H9 (cell line): Measurements from ENCODE around the gene DNAJC11. TPM values are rescaled to one million over a fixed set of nuclear protein-coding genes. Genes with fewer than 3 reads are reported as not detected.

Experiments
- DNase-seq: peaks from one replicate; pipeline ENCODE4 v3.0.0-alpha.2; 2017
- H2AFZ ChIP-seq: one replicate; pipeline ENCODE4 v1.6.1; 2013; ENCODE audit warnings: mild to moderate bottlenecking, low read length, control low read depth, moderate library complexity
- H2AK5ac ChIP-seq: 2 replicates; pipeline ENCODE4 v1.6.1; 2013; ENCODE audit warnings: low read length, control low read depth, mixed read lengths; ENCODE audit not compliant: insufficient read length
- H2BK120ac ChIP-seq: one replicate; pipeline ENCODE4 v1.6.1; 2013; ENCODE audit warnings: low read depth, mild to moderate bottlenecking, low read length, control low read depth, inconsistent platforms; ENCODE audit not compliant: poor library complexity, severe bottlenecking
- H2BK12ac ChIP-seq: 2 replicates; pipeline ENCODE4 v1.6.1; 2013; ENCODE audit warnings: low read length, control low read depth, mixed read lengths, low read depth; ENCODE audit not compliant: insufficient read length
- H2BK15ac ChIP-seq: 2 replicates; pipeline ENCODE4 v1.6.1; 2013; ENCODE audit warnings: low read depth, low read length, control low read depth
- H2BK20ac ChIP-seq: one replicate; pipeline ENCODE4 v1.6.1; 2013; ENCODE audit warnings: low read depth, mild to moderate bottlenecking, low read length, control low read depth, inconsistent platforms; ENCODE audit not compliant: poor library complexity, severe bottlenecking
- H2BK5ac ChIP-seq: 2 replicates; pipeline ENCODE4 v1.6.1; 2013; ENCODE audit warnings: low read length, control low read depth, mixed read lengths; ENCODE audit not compliant: insufficient read length
- H3K14ac ChIP-seq: 2 replicates; pipeline ENCODE4 v1.6.1; 2013; ENCODE audit warnings: low read length, control low read depth; ENCODE audit not compliant: insufficient read depth
- H3K18ac ChIP-seq: 2 replicates; pipeline ENCODE4 v1.6.1; 2013; ENCODE audit warnings: low read depth, mild to moderate bottlenecking, mixed read lengths, low read length, control low read depth; ENCODE audit not compliant: insufficient read length
- H3K23ac ChIP-seq: 2 replicates; pipeline ENCODE4 v1.6.1; 2013; ENCODE audit warnings: low read length, control low read depth, mixed read lengths, low read depth; ENCODE audit not compliant: insufficient read length
- H3K23me2 ChIP-seq: 2 replicates; pipeline ENCODE4 v1.6.1; 2013; ENCODE audit warnings: low read depth, mild to moderate bottlenecking, mixed read lengths, low read length, control low read depth; ENCODE audit not compliant: insufficient read length, poor library complexity, severe bottlenecking
- H3K27ac ChIP-seq: 2 replicates; pipeline ENCODE4 v1.5.1; 2013; ENCODE audit warnings: low read length, control low read depth, mixed read lengths, low read depth; ENCODE audit not compliant: insufficient read length
- H3K27me3 ChIP-seq: 2 replicates; pipeline ENCODE4 v1.6.1; 2013; ENCODE audit warnings: low read length, control low read depth, inconsistent platforms; ENCODE audit not compliant: insufficient read depth
- H3K4ac ChIP-seq: 2 replicates; pipeline ENCODE4 v1.6.1; 2013; ENCODE audit warnings: low read depth, mild to moderate bottlenecking, control low read depth, inconsistent platforms, low read length, moderate library complexity
- H3K4me1 ChIP-seq: 2 replicates; pipeline ENCODE4 v1.6.1; 2013; ENCODE audit warnings: low read length, control low read depth, inconsistent platforms; ENCODE audit not compliant: insufficient read depth
- H3K4me2 ChIP-seq: 2 replicates; pipeline ENCODE4 v1.6.1; 2013; ENCODE audit warnings: low read length, control low read depth, mixed read lengths; ENCODE audit not compliant: insufficient read length, insufficient read depth
- H3K56ac ChIP-seq: 2 replicates; pipeline ENCODE4 v1.6.1; 2013; ENCODE audit warnings: low read depth, mild to moderate bottlenecking, mixed read lengths, low read length, control low read depth; ENCODE audit not compliant: insufficient read length
- H3K79me1 ChIP-seq: 2 replicates; pipeline ENCODE4 v1.6.1; 2013; ENCODE audit warnings: low read depth, mild to moderate bottlenecking, moderate library complexity, low read length, control low read depth, inconsistent platforms; ENCODE audit not compliant: insufficient read depth, poor library complexity, severe bottlenecking
- H3K79me2 ChIP-seq: 2 replicates; pipeline ENCODE4 v1.6.1; 2013; ENCODE audit warnings: low read length, control low read depth, inconsistent platforms; ENCODE audit not compliant: insufficient read depth
- H3K9ac ChIP-seq: 2 replicates; pipeline ENCODE4 v1.6.1; 2013; ENCODE audit warnings: low read length, control low read depth, mixed read lengths; ENCODE audit not compliant: insufficient read length; ENCODE audit errors: extremely low read depth
- H3K9me3 ChIP-seq: one replicate; pipeline ENCODE4 v1.6.1; 2013; ENCODE audit warnings: low read depth, low read length, inconsistent platforms; ENCODE audit not compliant: control insufficient read depth
- H3T11ph ChIP-seq: one replicate; pipeline ENCODE4 v1.6.1; 2013; ENCODE audit warnings: mild to moderate bottlenecking, low read length, control low read depth, inconsistent platforms
- H4K20me1 ChIP-seq: one replicate; pipeline ENCODE4 v1.6.1; 2013; ENCODE audit not compliant: control insufficient read depth, insufficient read length, insufficient read depth
- H4K5ac ChIP-seq: 2 replicates; pipeline ENCODE4 v1.6.1; 2013; ENCODE audit warnings: low read depth, mild to moderate bottlenecking, mixed read lengths, low read length, control low read depth; ENCODE audit not compliant: insufficient read length
- H4K8ac ChIP-seq: replicated peaks from 2 replicates; pipeline ENCODE4 v1.6.1; 2013; ENCODE audit warnings: low read length, control low read depth, mixed read lengths, low read depth; ENCODE audit not compliant: insufficient read length
- H4K91ac ChIP-seq: 2 replicates; pipeline ENCODE4 v1.6.1; 2013; ENCODE audit warnings: low read depth, mild to moderate bottlenecking, moderate library complexity, mixed read lengths, low read length, control low read depth; ENCODE audit not compliant: insufficient read length
- H3K27ac Mint-ChIP-seq, 3 experiments: 2 replicates in 2 of 3; 3 replicates in 1 of 3; pipeline ENCODE4 v1.8.0; 2020 to 2021; ENCODE audit warnings: mixed read lengths in 3 of 3, mild to moderate bottlenecking in 1 of 3, moderate library complexity in 1 of 3
- H3K27me3 Mint-ChIP-seq: 2 replicates; pipeline ENCODE4 v1.8.0; 2021; ENCODE audit warnings: low read depth, mild to moderate bottlenecking, moderate library complexity, mixed read lengths
- H3K36me3 Mint-ChIP-seq, 3 experiments: 2 replicates in 2 of 3; 3 replicates in 1 of 3; pipeline ENCODE4 v1.8.0; 2020 to 2021; ENCODE audit warnings: low read depth in 3 of 3, mixed read lengths in 3 of 3; ENCODE audit not compliant: insufficient read depth in 1 of 3
- H3K4me1 Mint-ChIP-seq, 2 experiments: 2 replicates each; pipeline ENCODE4 v1.8.0; 2020; ENCODE audit warnings: mixed read lengths in 2 of 2
- H3K4me3 Mint-ChIP-seq, 2 experiments: 2 replicates in 1 of 2; 3 replicates in 1 of 2; pipeline ENCODE4 v1.8.0; 2020 to 2021; ENCODE audit warnings: mild to moderate bottlenecking in 2 of 2, mixed read lengths in 2 of 2, moderate library complexity in 1 of 2
- H3K9me3 Mint-ChIP-seq, 2 experiments: 2 replicates in 1 of 2; 3 replicates in 1 of 2; pipeline ENCODE4 v1.8.0; 2020; ENCODE audit warnings: mild to moderate bottlenecking in 2 of 2, mixed read lengths in 2 of 2, moderate library complexity in 1 of 2
- CTCF ChIP-seq: fragments of 200-600 bp; sonication (generic); conservative IDR thresholded peaks from 3 replicates; pipeline ENCODE4 v1.8.0; 2021; ENCODE audit warnings: antibody characterized with exemption, mild to moderate bottlenecking
- WGBS: extraction: QIAGEN DNeasy Blood & Tissue Kit; methylation state at CpG from one replicate; pipeline ENCODE4 v1.1.7; 2013; ENCODE audit warnings: missing lambda C conversion rate, low lambda C conversion rate, mixed read lengths; ENCODE audit not compliant: insufficient read length; ENCODE audit errors: extremely low coverage; 5-methylcytosine and 5-hydroxymethylcytosine counted together
- long read RNA-seq: library from polyadenylated mRNA; unstranded; transcript quantifications from one replicate; pipeline ENCODE4 v2.0.0, GENCODE V29; 2020
- total RNA-seq: library from RNA; stranded (reverse); gene quantifications from 2 replicates; pipeline ENCODE4 v1.2.1, GENCODE V29; 2021

Gene DNAJC11
- 88.5 and 91.8 TPM in 2 replicates for total RNA-seq
- long read RNA-seq, transcript DNAJC11-211 (5 exons, 613 nt), result minor isoform, 5 of 1,143 reads
- long read RNA-seq, transcript DNAJC11-201 (15 exons, 2,210 nt), result minor isoform, 67 of 1,143 reads
- long read RNA-seq, transcript DNAJC11-202 (16 exons, 3,311 nt), result major isoform, 934 of 1,143 reads
- long read RNA-seq, partial matches to known transcripts, result 49 of 1,143 reads
- long read RNA-seq, other reads (novel, unspliced or antisense), result 88 of 1,143 reads

- WGBS, result no CpG with 5 or more reads among the region's 80 CpGs
- H2BK15ac ChIP-seq, result no peak within 1 kb of the TSS
- peaks cover 22 to 23% of the 10 kb centered on the region in 2 experiments for H3K4me1 Mint-ChIP-seq
- no peak; the same call in none of the 3 replicates for TF ChIP-seq CTCF
- peak within 1 kb of the TSS; percentile 10 for H4K91ac ChIP-seq
- H2BK12ac ChIP-seq, result no peak within 1 kb of the TSS
- H2AK5ac ChIP-seq, result no peak within 1 kb of the TSS
- no peak within 1 kb of the TSS for H3K27ac ChIP-seq
- no peak within 1 kb of the TSS for H3T11ph ChIP-seq
- H3K18ac ChIP-seq, result peak within 1 kb of the TSS; percentile 93
- no peak within 1 kb of the TSS for H3K23ac ChIP-seq
- peak; percentile 89 for DNase-seq
- no peaks in the 10 kb centered on the region for H3K9me3 Mint-ChIP-seq
- no peak within 1 kb of the TSS for H4K8ac ChIP-seq
- H3K9ac ChIP-seq, result peak within 1 kb of the TSS; percentile 92
- peak within 1 kb of the TSS; percentile 97 to 99 (median 98) for H3K27ac Mint-ChIP-seq
- H3K4me1 ChIP-seq, result 0 out of 2 replicates have a peak, but pooled peaks cover 3% of the 10 kb centered on the region
- no peaks in the 10 kb centered on the region for H3K27me3 ChIP-seq
- H3K9me3 ChIP-seq, result no peaks in the 10 kb centered on the region
- no peak within 1 kb of the TSS for H2BK5ac ChIP-seq
- H2BK20ac ChIP-seq, result no peak within 1 kb of the TSS
- peaks cover 0 to 7% (median 5%) of the 10 kb centered on the region in 3 experiments; a peak in 2 of 7 replicates for H3K36me3 Mint-ChIP-seq
- H3K14ac ChIP-seq, result peak within 1 kb of the TSS; percentile 94
- H3K23me2 ChIP-seq, result peaks cover 9% of the 10 kb centered on the region
- peak within 1 kb of the TSS; percentile 93 to 97 for H3K4me3 Mint-ChIP-seq
- no peak within 1 kb of the TSS for H2BK120ac ChIP-seq
- H2AFZ ChIP-seq, result no peak within 1 kb of the TSS
- H3K4me2 ChIP-seq, result peak within 1 kb of the TSS; percentile 98
- H3K56ac ChIP-seq, result peak within 1 kb of the TSS; percentile 16
- no peaks in the 10 kb centered on the region for H4K20me1 ChIP-seq
- peaks cover 23% of the 10 kb centered on the region; the same call in 1 of the 2 replicates for H3K79me2 ChIP-seq
- H3K79me1 ChIP-seq, result peaks cover 14% of the 10 kb centered on the region
- H3K4ac ChIP-seq, result no peak within 1 kb of the TSS; the same call in none of the 2 replicates
- H4K5ac ChIP-seq, result peak within 1 kb of the TSS; percentile 22
- peaks cover 9% of the 10 kb centered on the region for H3K27me3 Mint-ChIP-seq
Measured at GRCh38 chr1:6701437-6702153, at the start of gene DNAJC11. TSS of gene DNAJC11 (minus strand) at chr1:6701816. CDS start at chr1:6701800, 16 bp downstream.
